ENCODE measurements around the gene GNAI1.

GNAI1 gene

DNA sequence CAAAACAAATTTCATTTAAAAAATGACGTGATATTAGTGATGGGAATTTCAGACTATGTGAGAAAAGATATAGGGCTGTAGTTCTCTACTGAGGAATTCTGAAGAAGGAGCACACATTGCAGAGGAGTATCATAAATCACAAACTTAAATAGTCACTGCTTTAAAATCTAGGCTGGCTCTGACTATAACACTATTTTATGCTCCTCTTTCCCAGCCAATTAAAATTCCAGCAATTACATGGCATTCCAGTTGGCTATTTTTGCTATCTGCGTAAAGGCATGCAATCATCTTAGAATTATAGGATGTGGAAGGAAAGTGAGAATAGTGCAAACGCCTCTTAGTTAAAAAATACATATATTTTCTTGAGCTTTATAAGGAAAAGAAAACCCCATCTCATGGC lies 123.1 kb downstream of the GNAI1 start:
- FAIRE-seq: no peak

GRCh38 chr7:80260606-80261005 lies 126.0 kb downstream of the GNAI1 start:
- FAIRE-seq: no peak

DNA sequence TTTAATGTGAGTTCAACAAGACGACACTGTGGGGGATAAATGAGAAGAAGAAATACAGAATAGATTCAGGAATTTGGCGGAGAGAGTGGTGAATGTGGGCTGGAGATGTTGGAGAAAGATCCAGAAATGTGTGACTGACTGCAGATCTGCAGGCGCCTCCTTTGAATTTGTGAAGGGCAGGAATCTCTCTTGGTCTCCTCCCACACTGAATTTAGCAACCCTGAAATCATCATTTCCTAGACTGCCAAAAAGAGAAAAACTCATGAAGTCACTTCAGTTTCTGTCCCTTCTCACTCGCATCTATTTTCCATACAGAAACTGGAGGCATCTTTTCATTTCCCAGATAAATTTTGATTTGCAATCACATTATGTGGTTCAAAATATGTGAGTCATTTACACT lies 128.7 kb downstream of the GNAI1 start:
- no peak for FAIRE-seq

- no peak for FAIRE-seq
These were observed 129.2 kb downstream of the GNAI1 start for GRCh38 chr7:80263821-80264220.

DNA sequence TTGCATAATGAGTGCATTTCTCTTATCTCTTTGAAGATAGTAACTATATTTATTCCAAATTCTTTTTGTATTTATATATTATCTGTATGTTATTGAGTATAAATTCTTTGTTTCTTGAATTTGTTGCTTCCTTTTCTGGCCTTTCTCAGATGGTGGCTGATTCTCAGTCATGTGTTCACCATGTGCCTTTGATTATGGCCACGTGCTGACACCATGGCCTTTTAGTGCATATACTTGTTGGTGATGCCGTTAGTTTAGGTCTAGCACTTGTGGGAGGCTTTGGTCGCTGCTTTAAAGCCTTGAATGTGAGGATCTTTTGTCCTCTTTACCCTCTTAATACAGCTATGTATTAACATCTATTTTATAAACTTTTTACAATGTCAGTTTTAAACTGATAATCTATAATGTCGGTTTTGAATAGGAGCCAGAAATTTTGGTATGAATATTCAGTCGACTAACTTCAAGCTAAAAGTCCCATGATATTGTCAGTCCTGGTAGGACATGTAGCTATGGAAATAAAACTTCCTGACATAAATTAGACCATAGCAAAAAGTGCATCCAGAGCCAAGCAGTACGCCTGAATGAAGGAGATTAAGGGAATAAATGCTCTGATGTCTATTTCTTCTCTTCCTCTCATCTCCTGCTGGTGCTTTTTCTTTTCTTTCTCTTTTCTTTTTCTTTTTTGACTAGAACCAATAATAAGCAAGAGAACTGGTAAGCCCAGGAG lies 130.3 kb downstream of the GNAI1 start:
- no peak for FAIRE-seq

DNA sequence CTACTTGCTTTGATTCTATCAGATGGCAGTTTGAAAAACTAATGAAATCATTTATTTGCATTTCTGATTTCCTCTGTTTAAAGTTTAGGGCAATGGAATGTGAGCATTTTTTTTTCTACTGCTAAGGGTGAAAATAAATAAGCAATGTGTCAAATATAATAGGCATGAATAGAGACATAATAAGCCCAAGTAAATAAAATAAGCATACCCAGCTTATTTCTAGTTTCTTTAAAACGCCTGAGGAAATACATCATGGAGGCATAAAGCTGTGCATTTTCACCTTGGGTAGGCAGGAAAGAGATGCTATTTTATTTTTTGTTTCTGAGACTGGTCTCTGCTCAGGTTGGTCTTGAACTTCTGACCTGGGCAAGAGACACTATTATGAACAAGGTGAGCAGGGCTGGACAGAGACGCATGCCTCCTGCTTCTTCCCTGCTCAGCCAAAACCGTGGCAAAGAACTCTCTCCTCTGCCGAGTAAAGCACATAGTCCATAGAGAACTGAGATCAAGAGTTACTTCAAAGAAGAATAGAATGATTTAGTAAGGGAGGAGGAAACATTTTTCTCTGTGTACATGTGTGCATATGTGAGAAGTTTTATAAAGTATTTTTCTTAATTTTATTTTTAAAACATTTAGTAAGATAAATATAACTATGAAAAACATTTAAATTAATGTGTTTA lies 138.1 kb downstream of the GNAI1 start:
- FAIRE-seq: no peak

GRCh38 chr7:80273327-80273726 lies 138.7 kb downstream of the GNAI1 start:
- no peak for FAIRE-seq

DNA sequence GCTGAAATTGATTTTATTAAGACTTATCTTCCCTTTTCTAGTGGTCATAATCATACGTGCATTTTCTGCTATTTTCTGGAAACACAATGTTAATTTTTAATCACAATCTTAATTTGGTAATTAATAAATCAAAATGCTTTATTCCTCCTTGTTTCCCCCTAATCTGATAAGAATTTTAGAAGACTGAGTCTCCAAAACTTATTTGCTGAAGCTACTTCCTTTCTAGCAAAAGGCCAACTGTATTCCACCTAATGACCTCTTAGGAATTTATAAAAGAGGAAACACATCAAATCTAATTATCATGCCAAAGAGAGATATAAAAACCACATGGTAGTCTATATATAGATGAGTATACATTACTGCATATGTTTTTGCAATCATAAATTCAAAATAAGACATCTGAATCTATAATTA lies 140.6 kb downstream of the GNAI1 start:
- FAIRE-seq: no peak
